Activated T-helper 17 cell treated with anti-CD3 and anti-CD28 coated beads, Interleukin-2, amount 50 U/mL, for 72 hours (primary cell): ENCODE measurements around the gene RHEBL1. TPM values are rescaled to one million over a fixed set of nuclear protein-coding genes. Genes with fewer than 3 reads are reported as not detected.
A peak's percentile ranks its signal among the peaks of the same experiment; 100 is the strongest.

Experiments
- ATAC-seq: fragments of 150-1000 bp; cut with Tn5 transposase; replicated peaks from 2 replicates; pipeline ENCODE4 v1.10.0; 2021; ENCODE audit warnings: mild to moderate bottlenecking, moderate library complexity
- H3K27ac Mint-ChIP-seq: one replicate; pipeline ENCODE4 v1.8.0; 2022; ENCODE audit warnings: mixed read lengths
- H3K27me3 Mint-ChIP-seq: one replicate; pipeline ENCODE4 v1.8.0; 2022; ENCODE audit warnings: mixed read lengths
- H3K36me3 Mint-ChIP-seq: one replicate; pipeline ENCODE4 v1.8.0; 2022; ENCODE audit warnings: low read depth, mild to moderate bottlenecking, mixed read lengths
- H3K4me1 Mint-ChIP-seq: one replicate; pipeline ENCODE4 v1.8.0; 2022; ENCODE audit warnings: mixed read lengths
- H3K4me3 Mint-ChIP-seq: one replicate; pipeline ENCODE4 v1.8.0; 2022; ENCODE audit warnings: mild to moderate bottlenecking, mixed read lengths
- H3K9me3 Mint-ChIP-seq: one replicate; pipeline ENCODE4 v1.8.0; 2022; ENCODE audit warnings: mixed read lengths
- total RNA-seq, 2 donors: library from RNA; stranded (reverse); gene quantifications; one replicate each; pipeline ENCODE4 v1.2.3, GENCODE V29; 2022

Gene RHEBL1
- total RNA-seq, 2 donors from 2014 or later = 12.2 to 19.3 TPM

DNA sequence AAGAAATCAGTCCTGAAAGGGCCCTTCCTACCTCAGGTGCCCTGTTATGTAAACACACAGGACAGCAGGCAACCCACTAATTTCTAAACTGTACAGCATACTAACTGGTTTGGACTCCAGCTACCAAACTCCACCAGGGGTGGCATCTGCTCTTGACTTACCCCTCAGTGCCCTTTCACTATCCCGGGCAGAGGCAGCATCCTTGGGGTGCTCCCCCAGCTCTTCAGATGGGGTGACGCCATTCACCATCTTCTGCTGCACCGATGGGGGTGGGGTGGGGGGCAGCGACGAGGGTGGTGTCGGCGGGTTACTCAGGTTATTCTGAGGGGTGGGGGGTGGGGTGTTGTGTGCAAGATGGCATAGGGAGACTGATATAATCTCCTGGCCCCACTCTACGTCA lies 39.7 kb downstream of the RHEBL1 start:
- no peak for ATAC-seq
- peaks cover 84% of the 10 kb centered on the region for H3K36me3 Mint-ChIP-seq
- no peaks in the 10 kb centered on the region for H3K27me3 Mint-ChIP-seq
- H3K4me3 Mint-ChIP-seq = no peak overlapping the region
- peaks cover 6% of the 10 kb centered on the region for H3K4me1 Mint-ChIP-seq
- H3K9me3 Mint-ChIP-seq = no peaks in the 10 kb centered on the region
- no peak overlapping the region for H3K27ac Mint-ChIP-seq

GRCh38 chr12:49028666-49029275 lies 41.0 kb downstream of the RHEBL1 start:
- Mint-ChIP-seq H3K9me3 (no peaks in the 10 kb centered on the region), H3K4me3 (no peak overlapping the region), H3K4me1 (peaks cover 6% of the 10 kb centered on the region), H3K27ac (no peak overlapping the region), H3K36me3 (peaks cover 81% of the 10 kb centered on the region), H3K27me3 (no peaks in the 10 kb centered on the region)
- ATAC-seq = no peak

- Mint-ChIP-seq H3K36me3 (peaks cover 84% of the 10 kb centered on the region), H3K4me1 (peaks cover 6% of the 10 kb centered on the region), H3K9me3 (no peaks in the 10 kb centered on the region), H3K4me3 (no peak overlapping the region), H3K27ac (peak overlapping the region; percentile 59), H3K27me3 (no peaks in the 10 kb centered on the region)
- no peak for ATAC-seq
Observed at GRCh38 chr12:49027846-49028555, 41.8 kb downstream of the RHEBL1 start.

DNA sequence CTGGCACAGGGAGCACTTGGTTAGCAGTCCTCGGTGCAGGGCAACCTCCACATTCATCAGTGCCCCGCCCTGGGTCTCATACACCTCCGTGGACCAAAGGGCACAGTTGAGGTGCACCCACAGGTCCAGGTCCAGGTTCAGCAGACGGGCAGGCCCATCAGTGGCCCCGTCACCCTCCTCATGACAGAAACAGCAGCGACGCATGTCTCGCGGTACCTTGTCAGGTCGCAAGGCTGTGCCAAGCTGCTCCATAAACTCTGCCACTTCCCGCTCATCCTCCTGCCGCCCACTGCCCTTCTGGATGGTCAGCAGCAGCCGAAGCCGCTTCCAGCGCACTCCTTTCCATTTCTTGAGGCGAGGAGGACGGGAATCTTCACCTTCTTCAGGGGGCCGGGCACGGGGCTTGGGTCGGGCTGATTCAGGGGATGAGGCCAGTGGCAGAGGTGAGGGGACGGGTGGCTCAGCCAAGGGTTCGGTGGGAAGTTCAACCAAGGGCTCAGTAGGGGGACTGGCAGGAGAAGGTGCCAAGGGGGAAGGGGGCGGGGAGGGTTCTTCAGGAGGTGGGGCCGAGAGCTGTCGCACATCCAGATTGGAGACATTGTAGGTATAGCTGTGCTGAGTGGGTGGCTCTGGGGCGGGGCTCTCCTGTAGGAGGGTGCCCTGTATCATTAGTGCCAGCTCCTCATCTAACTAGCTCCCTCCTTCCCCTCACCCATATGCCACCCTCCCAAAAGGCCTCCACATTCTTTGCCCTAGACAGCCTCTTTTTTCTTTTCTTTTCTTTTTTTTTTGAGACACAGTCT lies 42.9 kb downstream of the RHEBL1 start:
- H3K36me3 Mint-ChIP-seq = peaks cover 90% of the 10 kb centered on the region

DNA sequence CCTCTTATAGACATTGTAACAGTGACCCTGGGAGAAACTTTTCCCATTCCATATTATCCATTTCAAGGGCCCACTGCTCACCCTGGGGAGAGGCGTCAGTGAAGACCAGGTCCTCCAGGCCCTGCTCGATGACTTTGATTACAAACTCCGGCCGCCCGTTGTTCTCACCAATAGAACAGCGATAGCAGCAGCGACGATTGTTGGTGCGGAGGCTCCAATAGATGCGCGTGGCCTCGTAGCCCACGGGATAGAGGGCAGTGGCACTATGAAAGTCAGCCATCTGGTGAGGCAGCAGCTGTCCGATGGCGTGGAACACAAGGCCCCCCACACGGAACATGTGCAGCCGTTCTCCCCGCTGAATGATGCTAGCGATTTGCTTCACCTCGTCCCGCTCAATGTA lies 43.7 kb downstream of the RHEBL1 start:
- no peaks in the 10 kb centered on the region for H3K9me3 Mint-ChIP-seq
- H3K27ac Mint-ChIP-seq = peak overlapping the region; percentile 85
- H3K36me3 Mint-ChIP-seq = peaks cover 91% of the 10 kb centered on the region
- peaks cover 6% of the 10 kb centered on the region for H3K4me1 Mint-ChIP-seq
- no peaks in the 10 kb centered on the region for H3K27me3 Mint-ChIP-seq
- no peak overlapping the region for H3K4me3 Mint-ChIP-seq
- ATAC-seq = no peak

More for the DNA sequence above, 42.9 kb downstream of the RHEBL1 start:
- Mint-ChIP-seq H3K27ac (no peak overlapping the region), H3K27me3 (no peaks in the 10 kb centered on the region), H3K4me3 (no peak overlapping the region), H3K9me3 (no peaks in the 10 kb centered on the region), H3K4me1 (peaks cover 6% of the 10 kb centered on the region)
- ATAC-seq = no peak

- no peaks in the 10 kb centered on the region for H3K27me3 Mint-ChIP-seq
- H3K36me3 Mint-ChIP-seq = peaks cover 89% of the 10 kb centered on the region
- peaks cover 6% of the 10 kb centered on the region for H3K4me1 Mint-ChIP-seq
- H3K27ac Mint-ChIP-seq = peak overlapping the region; percentile 85
- no peak overlapping the region for H3K4me3 Mint-ChIP-seq
- H3K9me3 Mint-ChIP-seq = no peaks in the 10 kb centered on the region
- ATAC-seq = peak; percentile 66
Observed at GRCh38 chr12:49025463-49025862, 44.3 kb downstream of the RHEBL1 start.

GRCh38 chr12:49024543-49024942 lies 45.2 kb downstream of the RHEBL1 start:
- Mint-ChIP-seq H3K4me3 (no peak overlapping the region), H3K4me1 (peaks cover 6% of the 10 kb centered on the region), H3K36me3 (peaks cover 80% of the 10 kb centered on the region), H3K27me3 (no peaks in the 10 kb centered on the region), H3K9me3 (no peaks in the 10 kb centered on the region), H3K27ac (peak overlapping the region; percentile 69)
- no peak for ATAC-seq

DNA sequence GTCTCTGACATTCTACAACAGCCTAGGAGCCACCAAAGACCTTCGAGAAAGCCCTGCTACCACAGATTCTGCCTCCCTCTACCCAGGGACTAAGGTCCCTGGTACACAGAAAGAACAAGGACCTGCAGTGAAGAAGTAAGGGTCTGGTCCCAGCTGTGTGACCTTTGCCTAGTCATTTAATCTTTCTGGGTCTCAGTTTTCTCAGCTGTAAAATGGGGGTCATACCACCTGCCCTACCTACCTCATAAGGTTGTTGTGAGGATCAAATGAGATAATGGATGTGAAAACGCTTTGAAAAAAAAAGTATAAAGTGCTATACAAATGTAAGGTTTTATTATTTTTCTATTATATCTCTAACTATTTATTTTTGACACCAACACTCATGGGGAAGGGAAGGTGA lies 46.0 kb downstream of the RHEBL1 start:
- ATAC-seq = no peak
- Mint-ChIP-seq H3K4me3 (no peak overlapping the region), H3K36me3 (peaks cover 73% of the 10 kb centered on the region), H3K27ac (no peak overlapping the region), H3K9me3 (no peaks in the 10 kb centered on the region), H3K27me3 (no peaks in the 10 kb centered on the region), H3K4me1 (peaks cover 6% of the 10 kb centered on the region)

GRCh38 chr12:49022558-49023178 lies 47.1 kb downstream of the RHEBL1 start:
- Mint-ChIP-seq H3K9me3 (no peaks in the 10 kb centered on the region), H3K36me3 (peaks cover 61% of the 10 kb centered on the region), H3K4me3 (no peak overlapping the region), H3K4me1 (peaks cover 6% of the 10 kb centered on the region), H3K27ac (no peak overlapping the region), H3K27me3 (no peaks in the 10 kb centered on the region)
- no peak for ATAC-seq

- no peaks in the 10 kb centered on the region for H3K27me3 Mint-ChIP-seq
- peaks cover 59% of the 10 kb centered on the region for H3K36me3 Mint-ChIP-seq
- H3K9me3 Mint-ChIP-seq = no peaks in the 10 kb centered on the region
- peaks cover 15% of the 10 kb centered on the region for H3K4me1 Mint-ChIP-seq
- H3K4me3 Mint-ChIP-seq = no peak overlapping the region
- ATAC-seq = no peak
- H3K27ac Mint-ChIP-seq = peak overlapping the region; percentile 22
Observed at GRCh38 chr12:49021292-49021915, 48.4 kb downstream of the RHEBL1 start.

DNA sequence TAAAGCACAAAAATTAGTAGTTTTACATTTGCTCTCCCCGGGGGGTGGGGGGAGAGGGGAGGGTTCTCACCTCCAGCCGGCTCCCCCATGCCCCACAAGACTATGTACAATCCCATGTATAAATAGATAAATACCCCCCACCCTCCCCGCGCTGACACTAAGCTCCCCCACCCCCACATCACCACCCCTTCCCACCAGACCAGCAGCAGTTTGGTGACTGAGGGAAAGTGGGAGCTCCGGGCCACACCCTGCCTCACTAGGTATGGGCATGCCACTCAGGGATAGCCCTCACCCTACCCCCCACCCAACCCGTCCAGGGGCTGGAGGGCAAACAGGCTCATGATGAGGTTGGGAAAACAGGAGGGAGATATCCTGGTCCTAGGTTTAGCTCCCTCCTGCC lies 49.3 kb downstream of the RHEBL1 start:
- H3K4me3 Mint-ChIP-seq = no peak overlapping the region

GRCh38 chr12:49019443-49020324 lies 50.1 kb downstream of the RHEBL1 start:
- Mint-ChIP-seq H3K36me3 (peaks cover 57% of the 10 kb centered on the region), H3K27me3 (no peaks in the 10 kb centered on the region), H3K27ac (peak overlapping the region; percentile 95), H3K9me3 (no peaks in the 10 kb centered on the region), H3K4me3 (peak overlapping the region; percentile 92), H3K4me1 (peaks cover 16% of the 10 kb centered on the region)
- ATAC-seq = no peak

More for the DNA sequence above, 49.3 kb downstream of the RHEBL1 start:
- H3K27ac Mint-ChIP-seq = no peak overlapping the region
- peaks cover 12% of the 10 kb centered on the region for H3K4me1 Mint-ChIP-seq
- H3K27me3 Mint-ChIP-seq = no peaks in the 10 kb centered on the region
- H3K9me3 Mint-ChIP-seq = no peaks in the 10 kb centered on the region
- H3K36me3 Mint-ChIP-seq = peaks cover 58% of the 10 kb centered on the region
- no peak for ATAC-seq

- Mint-ChIP-seq H3K9me3 (no peaks in the 10 kb centered on the region), H3K4me3 (peak overlapping the region; percentile 92), H3K36me3 (peaks cover 53% of the 10 kb centered on the region), H3K4me1 (peaks cover 16% of the 10 kb centered on the region), H3K27me3 (no peaks in the 10 kb centered on the region), H3K27ac (peak overlapping the region; percentile 95)
- no peak for ATAC-seq
Observed at GRCh38 chr12:49019120-49019430, 50.7 kb downstream of the RHEBL1 start.
